OCI-LY1 (cell line): ENCODE results near the gene IL1RAP.

Experiments
- H2AFZ ChIP-seq: fragments of 200-600 bp; sonication (generic), shearing (Covaris generic); 2 replicates; pipeline ENCODE4 v1.6.0; 2014; ENCODE audit warnings: antibody characterized with exemption, mild to moderate bottlenecking, low read length
- H3F3A ChIP-seq: fragments of 200-600 bp; sonication (generic), shearing (Covaris generic); 2 replicates; pipeline ENCODE4 v1.6.0; 2014; ENCODE audit warnings: mild to moderate bottlenecking, antibody characterized with exemption, low read length, moderate library complexity; ENCODE audit not compliant: insufficient read depth
- H3K27ac ChIP-seq: fragments of 200-600 bp; sonication (generic); 2 replicates; pipeline ENCODE4 v1.5.1; 2014; ENCODE audit warnings: low read length, mixed run types, mild to moderate bottlenecking, low read depth; ENCODE audit not compliant: poor library complexity, severe bottlenecking
- H3K27me3 ChIP-seq: fragments of 200-600 bp; sonication (generic); 2 replicates; pipeline ENCODE4 v1.6.0; 2014; ENCODE audit warnings: antibody characterized with exemption, mild to moderate bottlenecking, low read length, moderate library complexity; ENCODE audit not compliant: insufficient read depth
- H3K36me3 ChIP-seq: fragments of 200-600 bp; sonication (generic); 2 replicates; pipeline ENCODE4 v1.6.1; 2014; ENCODE audit warnings: mild to moderate bottlenecking, antibody characterized with exemption, low read length, moderate library complexity, mixed read lengths; ENCODE audit not compliant: insufficient read depth
- H3K4me1 ChIP-seq: fragments of 200-600 bp; sonication (generic); 2 replicates; pipeline ENCODE4 v1.5.1; 2014; ENCODE audit warnings: mild to moderate bottlenecking, low read length, moderate library complexity; ENCODE audit not compliant: insufficient read depth, severe bottlenecking
- H3K4me2 ChIP-seq: fragments of 200-600 bp; sonication (generic), shearing (Covaris generic); 2 replicates; pipeline ENCODE4 v1.6.1; 2014; ENCODE audit warnings: low read length
- H3K4me3 ChIP-seq: fragments of 200-600 bp; sonication (generic); 2 replicates; pipeline ENCODE4 v1.5.1; 2014; ENCODE audit warnings: low read length, low read depth, mild to moderate bottlenecking, mixed read lengths; ENCODE audit not compliant: poor library complexity, severe bottlenecking
- H3K79me2 ChIP-seq: fragments of 200-600 bp; shearing (Covaris generic); 2 replicates; pipeline ENCODE4 v1.6.1; 2016; ENCODE audit warnings: mixed run types, low read length, mixed read lengths; ENCODE audit not compliant: insufficient read depth
- H3K9ac ChIP-seq: fragments of 200-600 bp; sonication (generic), shearing (Covaris generic); 2 replicates; pipeline ENCODE4 v1.6.1; 2014; ENCODE audit warnings: mild to moderate bottlenecking, low read length, mixed read lengths
- H3K9me2 ChIP-seq: fragments of 200-600 bp; sonication (generic), shearing (Covaris generic); 2 replicates; pipeline ENCODE4 v1.6.1; 2014; ENCODE audit warnings: low read depth, mild to moderate bottlenecking, low read length, mixed read lengths
- H3K9me3 ChIP-seq: fragments of 200-600 bp; shearing (Covaris generic); 2 replicates; pipeline ENCODE4 v1.6.1; 2014; ENCODE audit warnings: low read length, mixed read lengths
- H4K20me1 ChIP-seq: fragments of 200-600 bp; sonication (generic), shearing (Covaris generic); 2 replicates; pipeline ENCODE4 v1.6.0; 2016; ENCODE audit warnings: mild to moderate bottlenecking, low read length; ENCODE audit not compliant: insufficient read depth
- EZH2 ChIP-seq: fragments of 200-600 bp; sonication (generic), shearing (Covaris generic); IDR thresholded peaks from 2 replicates; pipeline ENCODE4 v1.8.0; 2017; ENCODE audit warnings: borderline replicate concordance, mixed run types, mild to moderate bottlenecking, antibody characterized with exemption, low read length, moderate library complexity, mixed read lengths
- TF ChIP-seq, protein P1 (sequence below): fragments of 200-600 bp; sonication (generic), shearing (Covaris generic); IDR thresholded peaks from 2 replicates; pipeline ENCODE4 v1.5.1; 2017; ENCODE audit warnings: mild to moderate bottlenecking, antibody characterized with exemption, low read length, moderate library complexity, mixed read lengths

IL1RAP gene

DNA sequence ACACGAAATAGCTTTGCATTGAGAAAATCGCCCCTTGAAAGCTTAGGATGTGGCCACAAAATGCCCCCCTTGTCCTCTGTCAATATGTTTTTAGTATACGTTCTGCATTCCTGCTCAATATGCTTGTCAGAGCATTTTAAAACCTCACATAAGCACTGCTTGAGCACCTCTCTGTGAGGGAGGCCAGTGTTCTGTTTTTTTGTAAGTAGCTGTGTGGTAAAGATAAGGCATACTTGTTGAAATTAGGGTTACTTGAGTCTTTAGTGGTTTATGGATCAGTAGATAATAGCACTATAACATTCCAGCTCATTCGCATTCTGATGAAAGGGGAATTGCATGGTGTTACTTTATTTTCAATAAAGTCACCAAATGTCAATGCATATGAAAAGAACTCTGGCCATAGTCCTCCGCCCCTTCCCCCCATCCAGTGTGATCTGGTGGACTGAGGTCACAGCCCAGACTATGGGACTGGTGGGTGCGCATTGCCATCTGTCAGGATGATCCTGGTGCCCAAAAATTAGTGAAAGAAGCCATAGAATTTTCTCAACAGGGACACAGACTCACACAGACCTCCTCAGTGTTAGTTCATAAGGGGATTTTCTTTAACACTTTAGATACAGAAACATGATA lies 33.1 kb downstream of the IL1RAP start:
- Histone ChIP-seq H3K27ac (no peak overlapping the region), H3K9ac (no peak overlapping the region), H3K9me3 (no peaks in the 10 kb centered on the region), H3K4me3 (no peak overlapping the region), H3K36me3 (no peaks in the 10 kb centered on the region), H3K4me2 (no peak overlapping the region), H2AFZ (no peak overlapping the region), H3K9me2 (no peaks in the 10 kb centered on the region), H3K27me3 (no peaks in the 10 kb centered on the region), H3F3A (no peaks in the 10 kb centered on the region), H3K79me2 (no peaks in the 10 kb centered on the region), H3K4me1 (no peaks in the 10 kb centered on the region), H4K20me1 (no peaks in the 10 kb centered on the region)
- TF ChIP-seq, protein P1, sequence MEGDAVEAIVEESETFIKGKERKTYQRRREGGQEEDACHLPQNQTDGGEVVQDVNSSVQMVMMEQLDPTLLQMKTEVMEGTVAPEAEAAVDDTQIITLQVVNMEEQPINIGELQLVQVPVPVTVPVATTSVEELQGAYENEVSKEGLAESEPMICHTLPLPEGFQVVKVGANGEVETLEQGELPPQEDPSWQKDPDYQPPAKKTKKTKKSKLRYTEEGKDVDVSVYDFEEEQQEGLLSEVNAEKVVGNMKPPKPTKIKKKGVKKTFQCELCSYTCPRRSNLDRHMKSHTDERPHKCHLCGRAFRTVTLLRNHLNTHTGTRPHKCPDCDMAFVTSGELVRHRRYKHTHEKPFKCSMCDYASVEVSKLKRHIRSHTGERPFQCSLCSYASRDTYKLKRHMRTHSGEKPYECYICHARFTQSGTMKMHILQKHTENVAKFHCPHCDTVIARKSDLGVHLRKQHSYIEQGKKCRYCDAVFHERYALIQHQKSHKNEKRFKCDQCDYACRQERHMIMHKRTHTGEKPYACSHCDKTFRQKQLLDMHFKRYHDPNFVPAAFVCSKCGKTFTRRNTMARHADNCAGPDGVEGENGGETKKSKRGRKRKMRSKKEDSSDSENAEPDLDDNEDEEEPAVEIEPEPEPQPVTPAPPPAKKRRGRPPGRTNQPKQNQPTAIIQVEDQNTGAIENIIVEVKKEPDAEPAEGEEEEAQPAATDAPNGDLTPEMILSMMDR: no peak
- TF ChIP-seq EZH2: no peak

DNA sequence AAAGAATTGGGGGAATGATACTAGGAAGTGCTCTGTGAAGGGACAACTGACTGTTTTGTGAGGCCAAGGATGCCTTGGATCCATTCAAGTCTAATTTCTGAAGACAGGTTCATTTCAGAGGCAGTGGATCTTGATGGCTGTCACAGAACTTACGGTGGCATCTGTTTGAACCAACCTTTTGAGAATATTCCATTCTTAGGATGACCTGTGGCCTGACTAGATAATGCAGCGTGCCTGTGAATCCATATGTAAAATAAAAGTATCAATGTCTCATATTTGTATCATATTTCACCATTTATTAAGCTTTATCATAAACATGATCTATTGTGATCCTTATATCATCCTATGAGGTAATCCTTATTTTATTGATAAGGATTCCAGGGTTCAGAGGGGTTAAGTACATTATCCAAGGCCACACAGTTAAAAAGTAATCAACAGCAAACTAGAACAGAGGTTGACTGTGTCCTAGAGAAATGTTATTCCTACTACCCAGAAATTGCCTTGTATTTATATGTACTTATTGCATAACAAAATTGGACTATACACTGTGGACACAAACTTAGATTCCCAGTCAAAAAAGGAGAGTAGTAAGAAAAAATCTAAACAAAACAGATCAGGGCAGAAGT lies 34.3 kb downstream of the IL1RAP start:
- Histone ChIP-seq H3K9ac (no peak overlapping the region), H3K9me3 (no peaks in the 10 kb centered on the region), H3K4me1 (no peaks in the 10 kb centered on the region), H3K4me2 (no peak overlapping the region), H3K36me3 (no peaks in the 10 kb centered on the region), H3K4me3 (no peak overlapping the region), H3K27me3 (no peaks in the 10 kb centered on the region), H3F3A (no peaks in the 10 kb centered on the region), H3K27ac (no peak overlapping the region), H3K9me2 (no peaks in the 10 kb centered on the region), H3K79me2 (no peaks in the 10 kb centered on the region), H2AFZ (no peak overlapping the region), H4K20me1 (no peaks in the 10 kb centered on the region)
- no peak for TF ChIP-seq EZH2
- TF ChIP-seq, protein P1: no peak

DNA sequence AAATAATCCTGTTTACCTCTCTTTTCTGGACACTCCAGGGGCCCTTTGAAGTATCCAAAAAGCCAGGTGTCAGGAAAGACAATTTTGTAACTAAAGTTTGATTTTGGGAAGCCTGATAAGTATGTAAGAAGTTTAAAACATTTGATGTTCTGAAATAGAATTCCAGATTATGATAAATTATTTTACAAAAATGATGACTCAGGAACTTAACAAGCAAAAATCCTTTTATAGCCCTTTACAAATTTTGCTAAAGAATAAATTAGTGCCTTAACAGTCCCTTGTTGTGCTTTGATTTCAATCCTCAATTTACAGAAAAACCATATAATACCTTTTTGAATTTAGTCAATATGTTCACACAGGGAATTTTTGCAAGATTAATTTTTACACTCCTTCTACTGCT lies 38.1 kb downstream of the IL1RAP start:
- H3K9me2 ChIP-seq: no peaks in the 10 kb centered on the region
- no peaks in the 10 kb centered on the region for H3K79me2 ChIP-seq
- no peak overlapping the region for H3K9ac ChIP-seq
- no peak overlapping the region for H3K27ac ChIP-seq
- H3F3A ChIP-seq: no peaks in the 10 kb centered on the region
- no peaks in the 10 kb centered on the region for H4K20me1 ChIP-seq
- no peak overlapping the region for H3K4me3 ChIP-seq
- H2AFZ ChIP-seq: no peak overlapping the region
- no peaks in the 10 kb centered on the region for H3K4me1 ChIP-seq
- no peaks in the 10 kb centered on the region for H3K9me3 ChIP-seq
- no peaks in the 10 kb centered on the region for H3K36me3 ChIP-seq
- H3K27me3 ChIP-seq: no peaks in the 10 kb centered on the region
- TF ChIP-seq, protein P1: no peak
- TF ChIP-seq EZH2: no peak
- H3K4me2 ChIP-seq: no peak overlapping the region
